GM18909 (cell line): ENCODE data around the gene RAI1.

Experiments
- ATAC-seq: cut with Tn5 transposase; IDR thresholded peaks from one replicate; pipeline ENCODE4 v1.9.1; 2021; ENCODE audit warnings: mild to moderate bottlenecking; ENCODE audit not compliant: unreplicated experiment, poor library complexity

The RAI1 gene

DNA sequence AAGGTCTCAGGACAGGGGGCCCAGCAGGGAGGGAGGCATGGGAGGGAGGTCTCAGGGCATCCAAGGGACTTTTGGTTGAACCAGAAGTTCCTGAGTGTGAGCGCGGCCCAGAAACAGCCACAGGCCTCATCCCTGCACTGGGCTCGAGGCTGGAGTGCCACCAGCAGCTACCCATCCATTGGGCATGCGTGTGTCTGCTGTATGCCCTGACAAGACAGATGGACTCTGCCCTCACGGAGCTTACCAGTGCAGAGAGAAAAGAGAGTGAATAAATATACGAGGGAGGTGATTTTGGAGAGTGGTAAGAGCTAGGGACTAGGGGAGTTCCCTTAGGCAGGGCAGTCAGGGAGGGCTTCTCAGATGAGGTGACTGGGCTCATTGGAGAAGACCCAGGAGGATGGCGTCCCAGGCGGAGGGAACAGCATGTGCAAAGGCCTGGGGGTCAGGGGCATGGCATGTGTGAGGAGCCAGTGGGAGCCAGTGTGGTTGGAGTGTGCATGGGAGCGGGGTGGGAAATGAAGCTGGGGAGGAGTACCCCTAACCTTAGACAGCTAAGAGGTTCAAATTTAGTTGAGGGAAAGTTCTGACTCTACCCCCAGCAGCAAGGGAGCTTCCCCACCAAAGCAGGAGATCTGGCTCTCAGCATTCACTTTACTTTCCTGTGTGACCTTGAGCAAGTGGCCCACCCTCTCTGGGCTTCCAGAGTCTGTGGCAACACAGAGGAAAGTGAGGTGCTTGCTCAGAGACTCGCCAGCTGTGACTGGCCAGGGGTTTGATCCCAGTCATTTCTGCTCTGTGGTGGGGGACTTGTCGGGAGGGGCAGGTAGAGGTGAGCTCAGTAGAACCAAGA, 80.9 kb downstream of the RAI1 start:
- no peak for ATAC-seq

DNA sequence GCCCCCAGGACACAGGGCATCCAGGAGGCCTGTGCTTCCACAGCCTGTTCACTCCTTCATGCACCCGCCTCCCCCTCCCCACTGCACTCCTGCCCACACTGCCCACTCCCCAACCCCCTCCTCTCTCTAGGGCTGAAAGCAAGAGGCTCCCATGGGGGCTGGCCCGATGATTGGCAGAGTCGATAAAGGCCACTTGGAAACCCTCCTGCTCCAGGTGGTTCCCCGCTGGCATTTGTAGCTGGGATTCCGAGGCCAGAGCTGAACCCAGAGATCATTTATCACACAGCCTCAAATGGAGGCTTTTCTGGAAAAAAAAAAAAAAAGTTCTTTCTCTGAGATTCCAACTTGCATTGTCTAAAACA, 81.5 kb downstream of the RAI1 start:
- ATAC-seq = no peak

GRCh38 chr17:17763136-17763535, 81.9 kb downstream of the RAI1 start:
- no peak for ATAC-seq

- ATAC-seq = no peak
These were observed 82.5 kb downstream of the RAI1 start for GRCh38 chr17:17763734-17764133.

GRCh38 chr17:17765359-17766076, 84.3 kb downstream of the RAI1 start:
- peak; percentile 14 for ATAC-seq

DNA sequence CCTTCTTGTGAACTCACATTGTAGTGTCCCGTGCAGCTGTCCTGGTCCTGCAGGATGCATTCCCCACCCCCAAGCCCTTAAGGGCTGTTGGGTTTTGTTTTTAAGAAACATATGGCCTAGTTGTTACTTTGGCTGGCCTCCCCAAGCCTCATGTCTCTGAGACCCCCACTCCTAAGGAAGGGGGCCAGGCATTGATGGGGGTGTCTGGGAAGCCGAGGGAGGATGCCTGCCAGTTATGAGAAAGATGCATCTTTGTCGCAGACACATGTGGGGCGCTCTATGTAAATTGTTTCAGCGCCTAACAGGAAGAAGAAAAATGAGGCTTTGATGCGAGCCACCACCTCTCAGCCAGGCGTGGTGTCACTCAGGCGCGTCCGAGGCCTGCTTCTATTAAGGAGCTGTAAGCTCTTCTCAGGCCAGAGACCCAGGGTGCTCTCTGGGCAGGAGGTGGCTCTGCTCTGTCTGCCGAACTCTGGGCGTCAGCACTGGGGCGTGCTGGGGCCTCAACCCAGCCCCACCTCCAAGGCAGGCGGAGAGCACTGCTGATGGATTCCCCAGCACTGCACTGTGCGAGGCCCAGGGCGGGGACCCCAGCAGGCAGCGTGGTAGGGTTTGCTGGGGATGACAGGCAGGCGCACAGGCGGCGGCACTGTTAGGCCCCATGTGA, 85.0 kb downstream of the RAI1 start:
- peak; percentile 74 for ATAC-seq

- no peak for ATAC-seq
These were observed 85.5 kb downstream of the RAI1 start for GRCh38 chr17:17766744-17767120.

GRCh38 chr17:17767154-17767869, 86.1 kb downstream of the RAI1 start:
- ATAC-seq = no peak

DNA sequence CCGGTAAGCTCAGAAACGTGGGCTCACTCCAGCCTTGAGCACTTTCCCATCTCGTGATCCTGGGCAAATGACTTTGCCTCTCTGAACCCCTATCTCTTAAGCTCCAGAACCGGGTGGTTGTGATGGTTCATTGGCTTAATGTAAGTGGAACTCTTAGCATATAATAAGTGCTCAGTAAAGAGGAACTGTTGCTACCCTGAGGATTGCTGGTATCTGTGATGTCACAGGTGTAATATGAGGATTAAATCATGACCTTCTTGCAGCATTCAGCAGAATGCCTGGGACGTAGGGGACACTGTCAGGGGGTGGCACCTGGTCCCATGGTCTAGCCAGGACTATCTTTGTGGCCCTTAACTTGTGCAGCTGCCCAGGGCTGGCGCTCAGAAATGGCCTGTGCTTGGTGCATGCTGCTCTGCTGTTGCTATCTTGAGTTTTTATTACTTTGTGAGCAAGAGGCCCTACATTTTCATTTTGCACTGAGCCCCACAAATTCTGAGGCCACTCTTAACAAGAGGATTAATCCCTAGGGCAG, 86.7 kb downstream of the RAI1 start:
- ATAC-seq = no peak

- no peak for ATAC-seq
These were observed 87.3 kb downstream of the RAI1 start for GRCh38 chr17:17768424-17769088.

GRCh38 chr17:17769869-17770631, 88.8 kb downstream of the RAI1 start:
- ATAC-seq = no peak

DNA sequence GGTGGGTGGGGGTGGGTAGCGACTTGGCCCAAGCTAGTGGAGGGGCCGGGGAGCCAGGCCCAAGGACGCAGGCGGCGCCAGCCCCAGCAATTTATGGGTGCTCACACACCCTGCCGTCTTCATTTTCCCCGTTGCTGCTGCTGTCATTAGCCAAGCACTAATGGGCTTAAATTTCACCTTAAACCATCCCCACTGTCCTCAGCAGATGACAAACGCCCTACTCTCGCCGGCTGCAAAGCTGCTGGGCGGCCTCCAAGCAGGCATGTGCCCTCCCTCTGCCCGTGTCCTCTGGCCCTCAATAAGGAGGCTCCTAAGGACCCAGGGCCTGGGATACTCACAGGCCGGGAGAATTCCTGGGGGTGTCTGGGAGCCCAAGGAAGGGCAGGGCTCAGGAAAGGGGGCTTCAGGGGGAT, 89.4 kb downstream of the RAI1 start:
- ATAC-seq = no peak

GRCh38 chr17:17771498-17772201, 90.4 kb downstream of the RAI1 start:
- ATAC-seq = no peak

- no peak for ATAC-seq
These were observed 91.0 kb downstream of the RAI1 start for GRCh38 chr17:17772231-17772630.

- ATAC-seq = no peak
These were observed 93.0 kb downstream of the RAI1 start for GRCh38 chr17:17774009-17774881.

- no peak for ATAC-seq
These were observed 95.6 kb downstream of the RAI1 start for GRCh38 chr17:17776889-17777288.

- ATAC-seq = no peak
These were observed 97.2 kb downstream of the RAI1 start for GRCh38 chr17:17778308-17779014.
